ENCODE measurements around the gene AGBL4. TPM values are rescaled to one million over a fixed set of nuclear protein-coding genes. Genes with fewer than 3 reads are reported as not detected.

The AGBL4 gene
- total RNA-seq, 3 donors from 2014 or later, result 1.3 to 1.9 (median 1.8) TPM

GRCh38 chr1:48946070-48946469, 1077.7 kb downstream of the AGBL4 start:
- Histone ChIP-seq H3K27me3 (no peaks in the 10 kb centered on the region), H3K27ac (no peak overlapping the region), H3K4me1 (no peaks in the 10 kb centered on the region), H3K36me3 (no peaks in the 10 kb centered on the region), H3K9me3 (no peaks in the 10 kb centered on the region), H3K4me3 (no peak overlapping the region)
- no peak for TF ChIP-seq CTCF (IDR thresholded peaks at IDR 0.05)
- TF ChIP-seq POLR2AphosphoS5 (IDR thresholded peaks at IDR 0.05), result no peak
- no peak for TF ChIP-seq POLR2A (IDR thresholded peaks at IDR 0.05)
- DNase-seq (ENCODE audit: low spot score in 2 of 2), result no peak
- intact Hi-C loops (cut with DNase I; ENCODE audit: low total_unique reads), result no loop called here

GRCh38 chr1:48944811-48945210, 1078.9 kb downstream of the AGBL4 start:
- Histone ChIP-seq H3K4me3 (no peak overlapping the region), H3K27me3 (no peaks in the 10 kb centered on the region), H3K4me1 (no peaks in the 10 kb centered on the region), H3K27ac (no peak overlapping the region), H3K9me3 (no peaks in the 10 kb centered on the region), H3K36me3 (no peaks in the 10 kb centered on the region)
- TF ChIP-seq POLR2A (IDR thresholded peaks at IDR 0.05) (no peak), POLR2AphosphoS5 (IDR thresholded peaks at IDR 0.05) (no peak), CTCF (IDR thresholded peaks at IDR 0.05) (no peak)
- intact Hi-C loops (cut with DNase I; ENCODE audit: low total_unique reads), result no loop called here
- no peak for DNase-seq (ENCODE audit: low spot score in 2 of 2)

DNA sequence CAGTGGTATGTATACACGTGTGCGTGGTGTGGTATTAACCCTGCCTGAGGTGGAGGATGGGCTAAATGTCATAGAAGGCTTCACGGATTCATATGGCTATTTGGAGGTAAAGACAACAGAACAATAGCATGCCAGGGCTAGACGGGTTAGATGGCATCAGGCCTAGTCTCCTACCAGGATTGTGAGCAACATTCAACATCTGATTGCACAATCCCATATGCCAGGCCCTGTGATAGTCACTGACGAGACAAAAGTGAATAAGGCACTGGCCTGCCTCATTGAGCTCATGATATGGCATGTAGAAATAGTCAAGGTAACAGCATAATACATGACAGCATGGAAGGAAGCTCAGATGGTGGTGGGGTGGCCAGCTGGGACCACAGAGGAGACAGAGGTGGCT, 1079.9 kb downstream of the AGBL4 start:
- Histone ChIP-seq H3K27ac (no peak overlapping the region), H3K4me1 (no peaks in the 10 kb centered on the region), H3K9me3 (no peaks in the 10 kb centered on the region), H3K4me3 (no peak overlapping the region), H3K36me3 (no peaks in the 10 kb centered on the region), H3K27me3 (no peaks in the 10 kb centered on the region)
- no peak for DNase-seq (ENCODE audit: low spot score in 2 of 2)
- TF ChIP-seq POLR2A (IDR thresholded peaks at IDR 0.05) (no peak), CTCF (IDR thresholded peaks at IDR 0.05) (no peak), POLR2AphosphoS5 (IDR thresholded peaks at IDR 0.05) (no peak)
- intact Hi-C loops (cut with DNase I; ENCODE audit: low total_unique reads), result no loop called here

DNA sequence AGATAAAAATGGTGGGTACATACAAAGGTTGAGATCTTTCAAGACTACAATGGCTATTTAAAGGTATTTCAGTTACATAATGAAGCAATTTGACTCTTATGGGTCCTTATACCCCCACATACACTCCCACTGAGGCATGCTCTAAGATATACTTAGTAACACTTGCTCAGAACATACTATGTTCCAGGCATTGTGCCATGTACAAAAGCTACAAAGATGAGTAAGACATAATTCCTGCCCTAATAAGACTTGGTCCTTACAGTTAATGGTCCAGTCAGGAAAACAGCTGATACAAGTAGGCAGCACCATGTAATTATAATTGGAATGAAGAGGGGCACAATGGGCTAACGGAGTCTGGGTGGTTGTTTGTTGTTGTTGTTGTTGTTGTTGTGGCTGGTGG, 1080.4 kb downstream of the AGBL4 start:
- H3K27ac ChIP-seq, result no peak overlapping the region
- no peaks in the 10 kb centered on the region for H3K4me1 ChIP-seq
- H3K36me3 ChIP-seq, result no peaks in the 10 kb centered on the region
- DNase-seq (ENCODE audit: low spot score in 2 of 2), result no peak
- TF ChIP-seq CTCF (IDR thresholded peaks at IDR 0.05) (no peak), POLR2AphosphoS5 (IDR thresholded peaks at IDR 0.05) (no peak)
- H3K27me3 ChIP-seq, result no peaks in the 10 kb centered on the region
- intact Hi-C loops (cut with DNase I; ENCODE audit: low total_unique reads), result no loop called here
- no peaks in the 10 kb centered on the region for H3K9me3 ChIP-seq
- H3K4me3 ChIP-seq, result no peak overlapping the region

DNA sequence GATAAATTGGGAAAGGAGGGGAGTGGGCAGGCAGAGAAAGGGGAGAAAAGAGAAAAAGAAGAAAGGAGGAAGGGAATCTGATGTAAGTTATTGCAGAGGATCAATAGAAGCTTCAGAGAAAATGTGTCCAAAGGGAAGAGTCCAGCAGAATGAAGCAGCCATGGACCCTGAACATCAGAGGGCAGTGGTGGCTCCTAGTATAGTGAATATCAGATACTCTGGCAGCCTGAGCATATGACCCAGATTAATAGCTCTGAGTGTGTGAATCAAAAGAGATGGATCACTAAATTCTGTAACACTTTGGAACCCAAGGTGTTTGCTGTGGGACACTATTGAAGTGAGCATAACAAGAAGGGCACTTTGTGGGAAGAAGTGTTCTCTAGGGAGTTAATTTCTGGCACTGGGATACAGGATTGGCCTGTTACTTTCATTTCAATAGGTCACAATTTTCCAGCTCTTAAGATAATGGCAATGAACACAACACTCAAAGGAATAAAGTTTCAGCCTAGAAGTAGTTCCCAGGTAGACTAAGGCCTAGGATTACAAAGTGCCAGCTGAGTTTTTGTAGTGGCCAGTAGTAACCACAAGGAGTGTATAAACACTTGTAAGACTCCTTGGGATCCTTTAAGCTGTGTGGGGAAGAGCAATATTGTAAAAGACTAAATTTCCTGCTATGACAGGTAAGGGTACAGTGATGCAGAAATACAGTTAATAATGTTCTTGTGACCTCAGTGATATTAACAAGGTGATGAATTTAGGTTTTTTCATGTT, 1082.6 kb downstream of the AGBL4 start:
- Histone ChIP-seq H3K4me3 (no peak overlapping the region), H3K4me1 (no peaks in the 10 kb centered on the region), H3K36me3 (no peaks in the 10 kb centered on the region), H3K27me3 (no peaks in the 10 kb centered on the region), H3K9me3 (no peaks in the 10 kb centered on the region), H3K27ac (no peak overlapping the region)
- TF ChIP-seq CTCF (IDR thresholded peaks at IDR 0.05) (no peak), POLR2AphosphoS5 (IDR thresholded peaks at IDR 0.05) (no peak), POLR2A (IDR thresholded peaks at IDR 0.05) (no peak)
- intact Hi-C loops (cut with DNase I; ENCODE audit: low total_unique reads), result no loop called here
- no peak for DNase-seq (ENCODE audit: low spot score in 2 of 2)

All from breast epithelium (tissue), 4 donors.